Left ventricle myocardium superior (tissue), 1 donor: ENCODE data around the gene CTSE. TPM values are rescaled to one million over a fixed set of nuclear protein-coding genes. Genes with fewer than 3 reads are reported as not detected.
"Not testable (repeated sequence)": the region's sequence is repeated elsewhere in the genome, so short reads cannot be mapped to it uniquely, and the experiment has no call there.

ENCODE experiments used
- ATAC-seq: fragments of 200-7000 bp; cut with Tn5 transposase; one replicate; pipeline ENCODE4 v1.9.1; 2020; ENCODE audit warnings: mild to moderate bottlenecking, moderate library complexity
- DNase-seq: peaks from one replicate; pipeline ENCODE4 v3.0.0-alpha.2; 2020
- intact Hi-C: fragments of 100-400 bp; cut with micrococcal nuclease; formaldehyde crosslinking; loops from one replicate; pipeline ENCODE4 v1.11.0; 2022
- long read RNA-seq: library from polyadenylated mRNA; unstranded; transcript quantifications from one replicate; pipeline ENCODE4 v2.0.0, GENCODE V29; 2021
- total RNA-seq: library from RNA; stranded (reverse); fragmentation: NEBNext Ultra II Directional; extraction: Animal tissue kit (Norgen Biotek cat#: 25700); gene quantifications from one replicate; pipeline ENCODE4 v1.2.1, GENCODE V29; 2021
- donor health status: DM: no; HTN: yes; CAD: no; lungs with severe emphysema.

Gene CTSE
- total RNA-seq = 0.15 TPM
- long read RNA-seq = 0 reads

DNA sequence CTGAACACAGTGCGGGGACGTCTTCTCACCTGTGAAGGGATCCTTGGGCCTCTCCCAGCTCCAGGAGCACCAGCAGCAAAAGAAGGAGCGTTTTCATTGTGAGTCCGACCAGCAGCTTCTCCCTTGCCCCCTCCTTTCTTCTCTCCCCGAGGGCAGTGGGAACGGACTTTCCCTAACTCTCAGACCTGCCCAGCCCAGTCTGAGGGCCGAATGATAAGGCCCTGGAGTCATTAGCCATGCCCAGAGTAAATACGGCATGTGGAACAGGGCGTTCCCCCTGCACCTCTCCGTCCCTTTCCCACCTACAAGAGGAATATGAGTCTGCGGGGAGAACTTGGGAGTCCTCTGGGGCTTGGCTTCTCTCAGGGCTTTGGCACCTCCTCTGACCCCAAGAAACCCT is at the start of gene CTSE:
Gene CTSE, minus strand, starts transcription at position 201 of the 400 bp plus-strand sequence. Its CDS starts 104 bp downstream, at position 97.
- ATAC-seq (no peak), DNase-seq (no peak)
- intact Hi-C loops = no loop called here

DNA sequence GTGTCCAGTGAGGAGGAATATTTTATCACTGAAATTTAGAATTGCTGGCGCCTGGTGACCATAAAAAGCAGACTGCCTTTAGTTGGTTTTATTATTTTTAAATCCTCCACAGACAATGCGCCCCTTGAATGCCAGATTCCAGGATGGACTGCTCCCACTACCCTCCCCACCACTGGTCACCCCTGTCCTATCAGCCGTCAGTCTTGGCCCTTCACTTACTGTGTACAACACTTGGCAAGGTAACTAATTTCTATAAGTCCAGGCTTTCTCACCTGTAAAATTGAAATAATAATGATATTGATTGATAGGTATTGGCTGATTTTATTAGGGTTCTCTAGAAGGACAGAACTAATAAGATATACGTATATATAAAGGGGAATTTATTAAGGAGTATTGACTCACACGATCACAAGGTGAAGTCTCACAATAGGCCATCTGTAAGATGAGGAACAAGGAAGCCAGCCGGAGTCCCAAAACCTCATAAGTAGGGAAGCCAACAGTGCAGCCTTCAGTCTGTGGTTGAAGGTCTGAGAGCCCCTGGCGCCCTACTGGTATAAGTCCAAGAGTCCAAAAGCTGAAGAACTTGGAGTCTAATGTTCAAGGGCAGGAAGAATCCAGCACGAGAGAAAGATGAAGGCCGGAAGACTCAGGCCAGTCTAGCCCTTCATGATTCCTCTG is 47.1 kb upstream of the CTSE start:
- DNase-seq = no peak
- intact Hi-C loops = no loop called here

DNA sequence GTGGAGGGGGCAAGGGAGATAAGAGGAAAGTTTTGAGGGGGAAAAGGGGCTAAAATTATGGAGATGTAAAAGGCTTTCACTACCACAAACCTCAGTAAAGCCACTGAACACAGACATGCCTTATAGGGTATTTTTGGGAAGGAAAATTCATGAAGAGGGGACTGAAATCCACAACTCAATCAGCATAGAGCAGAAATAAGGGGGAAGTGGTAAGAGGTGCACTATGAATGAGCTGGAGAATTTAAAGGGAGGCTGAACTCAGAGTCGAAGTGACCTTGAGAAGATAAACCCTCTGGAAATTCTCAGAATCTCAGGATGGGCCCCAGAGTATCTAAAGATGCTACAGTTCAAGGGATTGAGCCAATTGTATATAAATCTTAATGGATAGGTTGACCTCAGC is 44.6 kb upstream of the CTSE start:
- DNase-seq (no peak), ATAC-seq (no peak)
- intact Hi-C loops = no loop called here

More for the DNA sequence above, 47.1 kb upstream of the CTSE start:
- no peak for ATAC-seq

DNA sequence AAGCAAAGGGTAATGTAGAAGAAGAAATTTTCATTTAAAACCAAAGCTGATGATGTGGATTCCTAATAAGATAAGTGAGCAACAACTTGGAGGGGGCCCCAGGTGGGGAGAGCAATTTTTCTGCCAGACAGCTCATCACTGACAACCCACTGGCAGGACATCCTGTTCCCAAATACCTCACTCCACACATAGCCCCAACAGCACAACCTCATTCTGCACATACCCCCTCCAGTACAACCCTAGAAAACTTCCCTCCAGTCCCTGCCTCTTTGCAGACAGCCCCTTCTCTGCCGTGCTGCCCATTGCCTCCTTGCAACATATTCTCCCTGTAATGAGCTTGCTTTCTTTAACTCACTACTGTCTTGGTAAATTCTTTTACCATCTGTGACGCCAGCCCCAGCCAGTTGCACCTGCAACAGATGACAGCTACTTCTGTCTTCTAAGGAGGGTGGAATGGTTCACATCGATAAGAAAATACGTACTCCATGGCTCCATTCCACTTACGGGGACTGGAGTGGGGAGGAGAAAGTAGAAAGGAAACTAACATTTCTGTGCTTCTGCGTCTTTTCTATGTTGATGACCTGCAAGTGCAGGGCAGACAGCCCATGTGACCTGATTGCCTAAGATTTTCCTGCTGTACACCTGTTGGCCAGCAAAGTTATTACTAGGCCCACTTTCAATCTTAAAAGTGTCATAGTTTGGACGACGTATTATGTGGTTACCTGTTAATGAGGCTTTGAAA is 44.0 kb upstream of the CTSE start:
- ATAC-seq (peak; percentile 88), DNase-seq (no peak)
- intact Hi-C loops = no loop called here

DNA sequence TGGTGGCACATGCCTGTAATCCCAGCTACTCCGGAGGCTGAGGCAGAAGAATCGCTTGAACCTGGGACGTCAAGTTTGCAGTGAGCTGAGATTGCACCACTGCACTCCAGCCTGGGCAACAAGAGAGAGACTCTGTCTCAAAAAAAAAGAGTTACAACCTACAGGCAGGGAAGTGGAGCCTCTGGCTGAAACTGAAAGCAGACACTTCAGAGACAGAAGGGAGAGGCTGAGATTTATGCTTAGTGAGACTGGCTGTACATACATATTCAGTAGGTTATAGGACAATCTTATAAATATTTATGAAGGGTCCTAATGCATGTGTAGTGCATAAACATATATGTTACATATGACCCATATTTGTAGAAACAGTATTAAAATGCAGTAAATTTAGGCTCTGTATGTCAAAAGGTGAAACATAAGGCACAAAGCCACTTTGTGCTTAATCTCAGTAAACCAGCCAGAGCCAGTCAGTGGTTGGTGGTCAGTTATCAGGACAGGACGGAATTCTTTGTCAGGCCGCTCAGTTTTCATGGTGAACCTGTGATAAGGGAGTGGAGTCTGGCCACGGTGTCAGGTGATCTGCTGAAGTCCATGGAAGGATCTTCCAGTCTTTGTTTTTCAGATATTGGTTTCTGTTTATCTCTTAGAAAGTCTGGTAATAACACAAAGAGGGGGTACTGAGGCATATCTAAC is 42.9 kb upstream of the CTSE start:
- intact Hi-C loops = no loop called here
- no peak for DNase-seq
- ATAC-seq = peak; percentile 53

DNA sequence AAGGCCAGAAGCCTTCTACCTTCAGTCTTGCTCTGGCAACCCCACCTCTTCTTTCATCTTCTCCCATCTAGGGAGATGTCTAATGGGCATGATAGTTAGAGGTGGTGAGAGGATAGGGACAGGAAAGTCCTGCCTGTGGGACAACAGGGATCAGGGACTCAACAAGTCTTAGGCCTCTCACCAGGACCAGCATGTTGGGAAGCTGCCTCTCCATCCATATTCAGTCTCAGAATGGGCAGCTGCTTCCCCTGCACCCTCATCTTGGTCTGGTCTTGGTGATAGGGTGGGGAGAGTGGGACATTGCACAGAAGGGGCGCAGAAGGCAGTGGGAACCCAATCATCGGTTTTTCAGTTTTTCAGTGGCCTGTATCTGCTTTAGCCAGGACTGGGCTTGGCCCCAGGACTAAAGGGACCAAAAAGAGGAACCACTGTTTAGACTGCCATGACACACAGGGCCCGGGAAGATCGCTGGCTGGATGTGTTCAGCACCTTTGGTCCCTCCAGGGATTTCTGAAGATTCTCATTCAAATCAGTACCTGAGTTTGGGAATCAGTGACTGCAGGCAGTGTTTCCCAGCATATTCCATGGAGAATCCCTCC is 42.0 kb upstream of the CTSE start:
- DNase-seq = no peak
- no peak for ATAC-seq
- intact Hi-C loops = no loop called here

DNA sequence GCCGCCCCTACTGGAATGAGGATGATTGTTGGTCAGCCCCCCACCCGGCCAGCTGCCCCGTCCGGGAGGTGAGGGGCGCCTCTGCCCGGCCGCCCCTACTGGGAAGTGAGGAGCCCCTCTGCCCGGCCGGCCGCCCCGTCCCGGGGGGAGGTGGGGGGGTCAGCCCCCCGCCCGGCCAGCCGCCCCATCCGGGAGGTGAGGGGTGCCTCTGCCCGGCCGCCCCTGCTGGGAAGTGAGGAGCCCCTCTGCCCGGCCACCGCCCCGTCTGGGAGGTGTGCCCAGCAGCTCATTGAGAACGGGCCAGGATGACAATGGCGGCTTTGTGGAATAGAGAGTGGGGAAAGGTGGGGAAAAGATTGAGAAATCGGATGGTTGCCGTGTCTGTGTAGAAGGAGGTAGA is 40.8 kb upstream of the CTSE start:
- intact Hi-C loops, DNase-seq, ATAC-seq: not testable (repeated sequence)

DNA sequence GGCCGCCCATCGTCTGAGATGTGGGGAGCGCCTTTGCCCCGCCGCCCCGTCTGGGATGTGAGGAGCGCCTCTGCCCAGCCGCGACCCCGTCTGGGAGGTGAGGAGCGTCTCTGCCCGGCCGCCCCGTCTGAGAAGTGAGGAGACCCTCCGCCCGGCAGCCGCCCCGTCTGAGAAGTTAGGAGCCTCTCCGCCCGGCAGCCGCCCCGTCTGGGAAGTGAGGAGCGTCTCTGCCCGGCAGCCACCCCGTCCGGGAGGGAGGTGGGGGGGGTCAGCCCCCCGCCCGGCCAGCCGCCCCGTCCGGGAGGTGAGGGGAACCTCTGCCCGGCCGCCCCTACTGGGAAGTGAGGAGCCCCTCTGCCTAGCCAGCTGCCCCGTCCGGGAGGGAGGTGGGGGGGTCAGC is 40.3 kb upstream of the CTSE start:
- DNase-seq, intact Hi-C loops, ATAC-seq: not testable (repeated sequence)

DNA sequence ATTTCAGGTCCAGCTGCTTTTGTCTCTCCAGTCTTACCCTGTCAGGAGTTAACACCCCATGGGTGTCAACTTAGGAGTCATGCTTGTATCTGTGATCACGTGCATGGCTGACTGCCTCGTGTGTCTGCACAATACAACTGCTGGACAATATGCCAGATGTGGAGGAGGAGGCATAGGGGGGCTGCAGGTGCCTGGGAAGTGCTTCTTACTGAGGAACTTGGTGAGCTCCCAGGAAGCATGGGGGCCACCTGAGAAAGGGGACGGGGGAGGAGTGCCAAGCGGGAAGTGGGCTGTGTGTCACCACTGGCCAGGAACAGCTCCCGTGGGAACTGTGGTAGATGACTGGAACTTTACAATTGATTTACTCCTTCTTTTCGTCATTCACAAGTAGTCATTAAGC is 38.8 kb upstream of the CTSE start:
- intact Hi-C loops = no loop called here
- DNase-seq (no peak), ATAC-seq (peak; percentile 47)

DNA sequence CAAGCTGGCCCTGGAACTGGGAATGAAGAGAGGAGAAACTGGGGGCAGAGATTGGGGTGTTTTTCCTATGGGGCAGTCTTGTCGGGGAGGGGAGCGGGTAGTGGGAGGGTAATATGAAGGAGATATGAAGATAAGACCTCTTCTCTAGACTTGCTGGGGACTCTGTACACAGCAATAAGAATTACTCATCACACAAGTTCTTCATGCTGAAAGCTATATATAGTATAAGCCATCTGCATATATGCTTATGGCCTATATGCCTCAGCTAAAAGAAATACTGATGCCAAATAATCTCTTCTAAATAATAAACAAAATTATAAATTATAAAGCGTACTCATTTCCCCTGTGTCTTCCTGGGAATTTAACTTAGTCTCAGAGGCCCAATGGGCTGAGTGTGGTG is 37.1 kb upstream of the CTSE start:
- no peak for ATAC-seq
- intact Hi-C loops = no loop called here
- DNase-seq = no peak

DNA sequence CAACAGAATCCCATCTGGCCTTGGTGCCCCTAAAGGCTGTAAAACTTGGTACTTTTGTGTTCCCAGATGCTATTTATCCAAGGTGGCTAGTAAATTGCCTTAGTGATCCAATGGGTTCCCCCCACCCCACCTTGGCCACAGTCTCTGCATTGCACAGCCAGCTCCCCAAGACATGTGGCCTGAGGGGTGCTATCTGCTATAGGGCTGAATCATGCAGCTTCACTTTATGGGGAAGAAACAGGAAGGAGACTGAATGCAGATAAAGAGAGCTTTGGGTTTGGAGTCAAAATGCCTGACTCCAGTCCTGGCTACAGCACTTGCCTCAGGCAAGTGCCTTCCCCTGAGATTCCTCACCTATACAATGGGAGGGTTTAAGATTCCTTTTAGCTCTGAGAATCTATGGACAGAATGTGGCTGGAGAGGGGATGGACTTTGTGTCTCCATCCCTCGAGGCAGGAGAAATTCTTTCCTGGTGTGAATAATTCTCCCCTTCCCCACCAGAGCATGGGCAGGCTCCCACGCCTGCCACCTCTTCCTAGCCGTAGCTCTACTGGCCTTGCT is 35.7 kb upstream of the CTSE start:
- DNase-seq (no peak), ATAC-seq (no peak)
- intact Hi-C loops = no loop called here

DNA sequence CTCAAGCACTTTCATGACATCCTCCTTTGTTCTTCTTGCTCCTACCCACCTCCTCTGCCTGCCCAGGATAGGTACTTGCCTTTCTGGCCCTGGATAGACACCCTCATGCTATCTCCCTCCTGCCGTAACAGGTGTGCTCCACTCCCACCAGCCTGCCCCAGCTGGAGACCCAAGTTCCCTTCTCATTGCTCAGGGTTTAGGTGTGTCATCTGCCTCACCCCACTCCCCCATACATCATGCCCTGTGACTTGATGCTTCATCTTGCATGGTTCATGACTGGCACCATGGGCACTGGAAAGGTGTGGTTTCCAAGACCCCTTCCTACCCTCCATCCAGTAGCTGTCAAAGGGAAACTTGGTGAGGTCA is 35.2 kb upstream of the CTSE start:
- intact Hi-C loops = no loop called here
- ATAC-seq = no peak
- DNase-seq = no peak

DNA sequence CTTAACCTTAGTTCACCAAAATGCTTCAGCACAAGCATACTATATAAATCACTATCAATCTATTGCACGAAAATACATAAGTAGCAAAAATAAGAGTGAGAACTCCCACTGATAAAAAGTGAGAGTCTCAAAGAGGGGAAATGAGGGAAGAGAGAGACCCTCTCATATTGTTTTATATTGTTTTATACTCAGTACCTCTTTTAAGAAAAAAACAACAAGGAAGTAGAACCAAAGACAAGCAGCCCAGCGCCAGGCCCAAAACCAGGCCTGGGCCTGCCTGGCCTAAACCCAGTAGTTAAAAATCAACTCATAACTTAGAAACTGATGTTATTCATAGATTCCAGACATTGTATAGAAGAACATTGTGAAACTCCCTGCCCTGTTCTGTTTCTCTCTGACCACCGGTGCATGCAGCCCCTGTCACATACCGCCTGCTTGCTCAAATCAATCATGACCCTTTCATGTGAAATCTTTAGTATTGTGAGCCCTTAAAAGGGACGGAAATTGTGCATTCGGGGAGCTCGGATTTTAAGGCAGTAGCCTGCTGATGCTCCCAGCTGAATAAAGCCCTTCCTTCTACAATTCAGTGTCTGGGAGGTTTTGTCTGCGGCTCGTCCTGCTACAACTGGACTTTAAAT is 34.7 kb upstream of the CTSE start:
- DNase-seq, intact Hi-C loops, ATAC-seq: not testable (repeated sequence)

DNA sequence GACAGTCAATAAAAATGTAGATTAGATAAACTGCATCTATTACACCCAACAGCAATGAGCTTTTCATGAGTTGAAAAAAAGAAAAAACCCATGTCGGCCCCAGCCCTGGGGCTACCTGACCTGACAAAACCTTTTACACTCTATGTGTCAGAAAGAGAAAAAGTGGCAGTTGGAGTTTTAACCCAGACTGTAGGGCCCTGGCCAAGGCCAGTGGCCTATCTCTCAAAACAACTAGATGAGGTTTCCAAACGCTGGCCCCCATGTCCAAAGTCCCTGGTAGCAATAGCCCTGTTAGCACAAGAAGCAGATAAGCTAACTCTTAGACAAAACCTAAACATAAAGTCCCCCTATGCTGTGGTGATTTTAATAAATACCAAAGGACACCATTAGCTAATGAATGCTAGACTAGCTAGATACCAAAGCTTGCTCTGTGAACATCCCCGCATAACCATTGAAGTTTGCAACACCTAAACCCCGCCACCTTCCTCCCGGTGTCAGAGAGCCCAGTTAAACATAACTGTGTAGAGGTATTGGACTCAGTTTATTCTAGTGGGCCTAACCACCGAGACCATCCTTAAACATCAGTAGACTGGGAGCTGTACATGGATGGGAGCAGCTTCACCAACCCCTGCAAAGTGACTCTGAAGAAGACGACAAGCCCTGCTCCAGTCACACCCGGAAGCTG is 32.1 kb upstream of the CTSE start:
- ATAC-seq, DNase-seq, intact Hi-C loops: not testable (repeated sequence)

DNA sequence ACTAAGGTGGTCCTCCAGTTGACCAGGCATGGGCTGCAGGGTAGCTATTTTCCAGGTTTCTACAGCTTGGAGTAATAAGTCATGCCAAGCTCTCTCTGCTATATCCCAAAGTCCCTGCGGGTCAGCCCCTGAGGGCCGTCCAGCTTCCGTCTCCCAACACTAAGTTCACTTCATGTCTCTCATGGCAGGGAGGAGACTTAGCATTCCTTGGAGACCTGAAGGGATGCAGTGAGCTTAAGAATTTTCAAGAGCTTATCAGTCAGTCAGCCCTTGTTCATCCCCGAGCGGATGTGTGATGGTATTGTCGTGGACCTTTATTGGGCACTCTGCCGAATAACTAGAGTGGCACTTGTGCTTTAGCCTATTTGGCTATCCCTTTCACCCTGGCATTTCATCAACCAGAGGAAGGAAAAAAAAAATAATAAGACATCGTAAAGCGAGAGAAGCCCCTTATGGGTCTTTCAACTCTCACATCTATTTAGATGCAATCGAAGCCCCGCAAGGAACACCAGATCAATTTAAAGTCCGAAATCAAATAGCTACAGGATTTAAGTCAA is 31.5 kb upstream of the CTSE start:
- ATAC-seq, DNase-seq, intact Hi-C loops: not testable (repeated sequence)

DNA sequence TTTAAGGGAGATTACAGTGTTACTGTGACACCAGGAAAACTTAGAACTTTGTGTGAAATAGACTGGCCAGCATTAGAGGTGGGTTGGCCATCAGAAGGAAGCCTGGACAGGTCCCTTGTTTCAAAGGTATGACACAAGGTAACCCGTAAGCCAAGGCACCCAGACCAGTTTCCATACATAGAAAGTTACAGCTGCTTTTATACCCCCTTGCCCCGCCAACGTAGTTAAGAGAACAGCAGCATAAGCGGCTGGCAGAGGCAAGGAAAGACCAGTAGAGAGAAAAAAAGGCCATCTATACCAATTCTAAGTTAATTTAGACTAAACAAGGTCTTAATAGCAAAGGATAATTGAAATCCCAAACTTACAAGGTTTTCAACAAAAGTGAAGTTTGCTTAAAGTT is 29.9 kb upstream of the CTSE start:
- DNase-seq, ATAC-seq, intact Hi-C loops: not testable (repeated sequence)

DNA sequence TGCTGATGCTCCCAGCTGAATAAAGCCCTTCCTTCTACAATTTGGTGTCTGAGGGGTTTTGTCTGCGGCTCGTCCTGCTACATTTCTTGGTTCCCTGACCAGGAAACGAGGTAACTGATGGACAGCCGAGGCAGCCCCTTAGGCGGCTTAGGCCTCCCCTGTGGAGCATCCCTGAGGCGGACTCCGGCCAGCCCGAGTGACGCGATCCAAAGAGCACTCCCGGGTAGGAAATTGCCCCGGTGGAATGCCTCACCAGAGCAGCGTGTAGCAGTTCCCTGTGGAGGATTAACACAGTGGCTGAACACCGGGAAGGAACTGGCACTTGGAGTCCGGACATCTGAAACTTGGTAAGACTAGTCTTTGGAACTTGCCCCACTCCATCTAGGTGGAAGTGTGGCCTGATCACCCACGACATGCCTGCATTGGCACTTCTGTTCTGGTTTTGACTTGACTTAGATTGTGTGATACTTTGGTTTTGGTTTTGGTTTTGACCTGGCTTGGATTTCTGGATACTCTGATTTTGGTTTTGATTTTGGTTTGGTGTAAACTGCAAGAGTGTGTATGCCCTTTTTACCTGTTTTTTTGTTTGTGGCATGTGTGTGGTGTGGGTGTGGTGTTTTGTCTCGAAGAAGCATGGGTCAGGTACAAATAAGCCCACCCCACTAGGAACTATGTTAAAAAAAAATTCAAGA is 29.4 kb upstream of the CTSE start, which contains the start of gene RHEX:
Gene RHEX, plus strand, starts transcription at position 255 of the 692 bp plus-strand sequence. CDS start 44,656 bp downstream, outside the sequence.
- ATAC-seq, intact Hi-C loops, DNase-seq: not testable (repeated sequence)
